Measurements from ENCODE around the gene XAB2.
"Not testable (repeated sequence)": the region's sequence is repeated elsewhere in the genome, so short reads cannot be mapped to it uniquely, and the experiment has no call there.

Gene XAB2

GRCh38 chr19:7611541-7612279 is 17.6 kb downstream of the XAB2 start:
- DNase-seq = no peak

DNA sequence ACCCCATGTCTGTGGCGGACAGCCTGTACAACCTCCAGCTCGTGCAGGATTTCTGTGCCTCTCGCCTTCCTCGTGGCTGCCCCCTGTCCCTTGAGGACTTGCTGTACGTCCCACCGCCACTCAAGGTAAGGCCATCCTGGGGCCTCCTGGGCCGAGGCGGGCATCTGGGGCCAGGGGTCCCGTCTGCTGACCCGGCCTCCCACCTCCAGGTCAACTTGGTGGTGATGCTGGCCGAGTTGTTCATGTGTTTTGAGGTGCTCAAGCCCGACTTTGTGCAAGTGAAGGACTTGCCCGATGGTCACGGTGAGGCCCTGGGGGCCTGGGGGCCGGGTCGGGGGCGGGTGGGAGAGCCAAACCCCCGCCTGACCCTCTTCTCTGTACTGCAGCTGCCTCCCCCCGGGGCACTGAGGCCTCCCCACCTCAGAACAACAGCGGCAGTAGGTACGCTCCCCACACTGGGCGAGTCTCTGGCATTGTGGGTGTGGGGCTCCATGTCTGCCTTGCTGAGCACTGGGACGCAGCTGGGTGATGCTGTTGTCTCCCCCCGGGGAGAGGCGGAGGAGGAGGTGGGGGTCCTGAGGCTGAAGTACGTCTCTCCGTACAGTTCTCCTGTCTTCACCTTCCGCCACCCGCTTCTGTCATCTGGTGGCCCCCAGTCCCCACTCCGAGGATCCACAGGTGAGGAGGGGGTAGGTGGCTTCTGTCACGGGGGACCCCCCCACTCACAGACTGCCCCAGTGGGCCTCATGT is 18.7 kb downstream of the XAB2 start:
- no peak for DNase-seq

DNA sequence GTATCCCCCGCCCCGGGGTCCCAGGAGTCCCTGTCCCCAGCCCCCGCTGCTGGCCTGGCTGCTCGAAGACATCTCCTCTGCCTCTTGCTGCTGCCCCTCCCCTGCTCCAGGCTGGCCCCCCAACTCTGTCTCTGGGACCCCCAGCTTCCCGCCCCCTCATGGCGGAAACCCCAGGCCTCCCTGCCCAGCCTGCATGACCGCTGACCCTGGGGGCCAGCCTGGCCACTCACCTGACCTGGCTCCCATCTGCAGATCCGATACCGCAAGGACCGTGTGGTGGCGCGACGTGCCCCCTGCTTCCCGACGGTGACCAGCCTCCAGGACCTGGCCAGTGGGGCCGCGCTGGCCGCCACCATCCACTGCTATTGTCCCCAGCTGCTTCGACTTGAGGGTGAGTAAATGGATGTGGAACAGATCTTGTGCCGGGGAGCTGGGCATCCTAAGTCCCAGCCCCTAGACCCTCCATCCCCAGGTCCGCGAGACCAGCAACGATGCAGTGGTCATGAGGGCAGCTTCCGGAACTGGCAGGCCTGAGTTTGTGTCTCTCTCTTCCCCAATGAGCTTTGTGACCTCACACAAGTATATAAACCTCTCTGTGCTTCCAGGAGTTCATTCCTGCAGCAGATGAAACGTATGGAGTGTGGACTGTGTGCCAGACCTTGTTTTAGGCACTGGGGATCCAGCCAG is 21.3 kb downstream of the XAB2 start:
- DNase-seq = no peak

DNA sequence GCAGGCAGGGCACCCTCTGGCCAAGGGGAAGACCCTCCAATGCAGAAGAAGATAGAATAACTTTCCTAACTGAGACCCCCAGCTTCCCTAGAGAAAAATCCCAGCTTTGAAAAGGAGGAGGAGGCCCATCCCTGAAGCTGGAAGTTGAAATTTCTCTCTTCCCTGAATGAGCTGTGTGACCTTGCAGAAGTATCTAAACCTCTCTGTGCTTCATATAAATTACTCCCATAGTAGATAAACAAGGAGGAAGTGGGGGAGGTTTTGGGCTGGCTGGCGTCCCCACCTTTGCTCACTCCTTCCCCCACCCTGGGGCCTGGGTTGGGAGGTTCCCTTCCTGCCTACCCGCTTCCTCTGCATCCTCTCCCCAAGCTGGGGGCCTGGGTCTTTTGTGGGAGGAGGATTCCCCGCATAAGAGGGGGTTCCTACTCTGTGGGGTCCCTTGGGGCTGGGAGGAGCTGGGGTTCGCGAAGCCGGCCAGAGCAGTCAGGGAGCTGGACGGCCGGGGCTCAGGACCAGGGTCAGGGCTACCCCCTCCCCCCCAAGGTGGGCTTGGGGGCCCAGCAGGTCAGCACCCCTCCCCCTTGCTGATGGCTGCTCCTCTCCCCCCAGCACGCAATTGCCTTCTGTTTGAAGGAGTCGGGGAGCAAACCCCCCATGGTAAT is 22.0 kb downstream of the XAB2 start:
- no peak for DNase-seq

DNA sequence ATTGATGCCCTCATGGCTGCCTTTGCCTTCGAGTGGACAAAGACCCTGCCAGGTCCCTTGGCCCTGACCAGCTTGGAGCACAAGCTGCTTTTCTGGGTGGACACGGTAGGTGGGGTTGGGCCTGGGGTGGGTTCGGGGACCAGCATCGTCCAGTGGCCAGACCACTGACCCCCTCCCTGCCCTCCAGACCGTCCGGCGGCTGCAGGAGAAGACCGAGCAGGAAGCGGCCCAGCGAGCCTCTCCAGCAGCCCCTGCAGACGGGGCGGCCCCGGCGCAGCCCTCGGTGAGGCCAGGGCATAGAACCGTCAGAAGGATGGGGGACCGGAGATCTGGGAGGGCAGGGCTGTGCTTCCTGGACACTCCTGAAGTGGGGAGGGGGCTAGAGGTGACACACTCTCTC is 23.1 kb downstream of the XAB2 start:
- no peak for DNase-seq

GRCh38 chr19:7605490-7606222 is 23.7 kb downstream of the XAB2 start:
- DNase-seq = peak; percentile 23 to 32

DNA sequence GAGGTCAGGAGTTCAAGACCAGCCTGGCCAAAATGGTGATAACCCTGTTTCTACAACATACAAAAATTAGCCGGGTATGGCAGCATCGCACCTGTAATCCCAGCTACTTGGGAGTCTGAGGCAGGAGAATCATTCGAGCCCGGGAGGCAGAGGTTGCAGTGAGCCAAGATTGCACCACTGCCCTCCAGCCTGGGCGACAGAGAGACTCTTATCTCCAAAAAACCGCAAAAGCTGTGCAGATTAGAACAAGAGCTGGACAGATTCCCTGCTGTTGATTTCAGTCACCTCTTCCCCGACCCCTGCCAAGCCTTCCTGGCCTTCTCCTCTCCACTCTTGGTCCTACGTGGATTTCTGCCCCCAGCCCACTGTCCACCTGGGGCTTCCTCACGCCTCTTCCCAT is 25.4 kb downstream of the XAB2 start:
- no peak for DNase-seq

GRCh38 chr19:7602935-7603497 is 26.3 kb downstream of the XAB2 start:
- no peak for DNase-seq

GRCh38 chr19:7602240-7602934 is 27.0 kb downstream of the XAB2 start:
- DNase-seq = no peak

DNA sequence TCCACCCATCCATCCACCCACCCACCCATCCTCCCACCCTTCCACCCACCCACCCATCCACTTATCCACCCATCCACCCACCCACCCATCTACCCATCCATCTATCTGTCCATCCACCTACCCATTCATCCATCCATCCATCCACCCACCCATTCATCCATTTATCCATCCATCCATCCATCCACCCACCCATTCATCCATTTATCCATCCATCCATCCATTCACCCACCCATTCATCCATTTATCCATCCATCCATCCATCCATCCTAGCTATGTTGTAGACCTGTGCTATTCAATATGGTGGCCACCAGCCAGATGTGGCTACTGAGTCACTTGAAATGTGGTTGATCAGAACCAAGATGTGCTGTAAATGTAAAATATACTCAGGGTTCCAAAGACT is 28.6 kb downstream of the XAB2 start:
- no peak for DNase-seq

- DNase-seq = no peak
Measured at GRCh38 chr19:7598180-7598579, 31.2 kb downstream of the XAB2 start.

DNA sequence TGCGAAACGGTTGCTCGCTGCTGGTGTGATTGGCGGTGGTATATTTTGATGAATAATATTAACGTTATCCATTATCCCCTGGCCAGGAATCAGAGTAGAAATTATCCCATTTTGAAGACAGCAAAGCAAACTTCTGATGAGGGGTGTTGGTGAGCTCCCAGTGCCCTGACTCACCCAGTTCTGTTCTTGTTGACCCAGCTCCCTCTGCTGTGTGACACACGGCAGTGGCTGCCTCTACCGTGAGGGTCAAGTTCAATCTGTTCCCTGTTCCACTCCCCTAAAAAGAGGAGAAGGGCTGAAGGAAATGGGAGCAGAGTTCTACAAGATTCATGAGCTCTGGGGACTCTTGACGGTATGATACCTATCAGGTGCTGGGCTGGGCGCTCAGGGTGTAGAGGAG is 31.7 kb downstream of the XAB2 start:
- DNase-seq = no peak

DNA sequence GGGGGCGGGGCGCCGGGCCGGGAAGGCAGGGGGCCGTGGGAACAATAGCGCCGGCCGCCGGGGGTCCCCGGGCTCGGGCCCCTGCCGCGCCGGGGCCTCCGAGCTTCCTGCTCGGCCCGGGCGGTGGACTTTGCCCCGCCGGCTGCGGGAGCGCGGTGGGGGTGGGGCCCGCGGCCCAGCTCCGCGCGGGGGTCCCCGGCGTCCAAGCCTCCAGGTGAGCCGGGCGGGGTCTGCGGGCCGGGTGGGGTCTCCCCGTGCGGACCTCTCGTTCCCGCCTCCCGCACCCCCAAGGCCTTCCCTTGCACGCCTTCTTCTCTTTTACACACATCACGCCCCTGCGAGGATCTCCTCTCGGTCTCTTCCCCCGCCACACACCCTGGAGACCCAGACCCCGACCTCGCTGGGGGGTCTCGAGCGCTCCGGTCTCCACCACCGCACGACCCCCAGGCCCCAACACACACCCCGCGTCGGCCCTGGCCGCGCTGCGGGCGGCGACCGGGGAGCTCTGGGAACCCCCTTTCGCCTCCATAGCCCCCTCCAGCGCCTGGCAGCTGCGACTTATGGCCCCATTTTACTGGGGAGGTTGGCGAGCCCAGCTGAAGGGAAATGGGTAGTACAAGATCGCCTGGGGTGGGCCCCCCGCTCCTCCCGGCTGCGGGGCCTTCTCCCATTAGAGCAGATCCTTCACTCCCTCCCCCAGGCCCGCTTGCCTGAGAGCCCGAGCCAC is 33.0 kb downstream of the XAB2 start:
- DNase-seq = no peak

GRCh38 chr19:7595466-7596133 is 33.7 kb downstream of the XAB2 start, which contains the start of gene CAMSAP3:
Gene CAMSAP3 (plus strand): TSS chr19:7595863. CDS start chr19:7596003, 140 bp downstream.
- peak; percentile 32 to 49 for DNase-seq

GRCh38 chr19:7590256-7590655 is 39.1 kb downstream of the XAB2 start:
- DNase-seq = no peak

GRCh38 chr19:7589822-7590221 is 39.5 kb downstream of the XAB2 start:
- no peak for DNase-seq

- no peak for DNase-seq
Measured at GRCh38 chr19:7582446-7582845, 46.9 kb downstream of the XAB2 start.

DNA sequence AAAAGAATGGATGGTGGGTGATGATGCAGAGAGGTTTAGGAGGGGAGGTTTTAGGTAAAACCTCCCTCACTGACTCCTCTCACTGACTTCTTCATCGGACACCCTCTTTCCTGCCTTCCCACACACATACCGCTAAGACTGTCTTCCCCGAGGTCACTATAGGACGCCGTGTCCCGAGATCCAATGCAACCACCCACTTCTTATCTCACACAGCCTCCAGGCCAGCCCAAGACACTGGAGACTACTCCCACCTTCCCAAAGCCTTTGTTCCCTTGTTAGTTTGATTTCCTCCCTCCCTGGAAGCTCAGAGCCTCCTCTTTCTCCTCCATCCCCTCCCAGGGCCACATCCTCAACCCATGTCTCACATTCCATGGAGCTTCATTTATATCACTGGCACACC is 50.2 kb downstream of the XAB2 start:
- no peak for DNase-seq

DNA sequence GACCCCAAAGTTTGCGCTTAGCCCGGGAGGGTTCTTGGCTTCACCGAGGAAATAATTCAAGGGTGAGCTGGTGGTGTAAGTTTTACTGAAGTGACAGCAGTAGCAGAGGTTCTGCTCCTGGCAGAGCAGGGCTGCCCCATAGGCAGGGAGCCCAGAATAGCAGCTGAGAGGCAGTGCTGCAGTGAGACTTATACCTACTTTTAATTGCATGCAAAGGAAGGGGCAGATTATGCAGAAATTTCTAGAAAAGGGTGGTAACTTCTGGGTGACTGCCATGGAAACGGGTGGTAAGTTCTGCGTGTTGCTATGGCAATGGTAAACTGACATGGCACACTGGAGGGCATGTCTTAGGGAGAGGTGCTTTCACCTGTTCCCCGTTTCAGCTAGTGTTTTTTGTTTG is 51.2 kb downstream of the XAB2 start:
- DNase-seq = no peak

GRCh38 chr19:7577422-7577821 is 51.9 kb downstream of the XAB2 start:
- DNase-seq = not testable (repeated sequence)
